H54 (cell line): ENCODE data around the gene LRRC75B.

Experiments
- DNase-seq: peaks from one replicate; pipeline ENCODE4 v3.0.0; 2011; ENCODE audit warnings: low spot score, mixed read lengths; ENCODE audit not compliant: insufficient read length
- FAIRE-seq: peaks from 3 replicates; lab custom pipeline; 2011; peaks lifted over from hg19 to GRCh38; lab: Jason Lieb, UNC
- POLR2A ChIP-seq: IDR thresholded peaks from 2 replicates; pipeline ENCODE4 v1.6.1; 2011; ENCODE audit warnings: low read depth, mild to moderate bottlenecking, low read length

The LRRC75B gene

GRCh38 chr22:24582056-24582814, 10.6 kb downstream of the LRRC75B start:
- FAIRE-seq (no peak), DNase-seq (no peak)
- TF ChIP-seq POLR2A = no peak

GRCh38 chr22:24580276-24580675, 12.6 kb downstream of the LRRC75B start:
- FAIRE-seq (no peak), DNase-seq (no peak)
- TF ChIP-seq POLR2A = no peak

GRCh38 chr22:24579258-24579601, 13.6 kb downstream of the LRRC75B start:
- DNase-seq = no peak
- TF ChIP-seq POLR2A = no peak
- no peak for FAIRE-seq

GRCh38 chr22:24578355-24579257, 14.3 kb downstream of the LRRC75B start:
- FAIRE-seq (no peak), DNase-seq (no peak)
- TF ChIP-seq POLR2A = no peak

GRCh38 chr22:24576778-24577177, 16.1 kb downstream of the LRRC75B start:
- no peak for FAIRE-seq
- TF ChIP-seq POLR2A = no peak
- no peak for DNase-seq

- no peak for FAIRE-seq
- TF ChIP-seq POLR2A = no peak
- DNase-seq = no peak
These were observed 21.6 kb downstream of the LRRC75B start for GRCh38 chr22:24571266-24571665.

- no peak for FAIRE-seq
- no peak for TF ChIP-seq POLR2A
- no peak for DNase-seq
These were observed 25.2 kb downstream of the LRRC75B start for GRCh38 chr22:24567668-24568067.

- no peak for DNase-seq
- no peak for FAIRE-seq
- TF ChIP-seq POLR2A = no peak
These were observed 25.9 kb downstream of the LRRC75B start for GRCh38 chr22:24566899-24567511.

- FAIRE-seq = no peak
- TF ChIP-seq POLR2A = no peak
- DNase-seq = no peak
These were observed 27.8 kb downstream of the LRRC75B start for GRCh38 chr22:24565077-24565476.

GRCh38 chr22:24564376-24565058, 28.4 kb downstream of the LRRC75B start:
- FAIRE-seq (no peak), DNase-seq (no peak)
- TF ChIP-seq POLR2A = no peak

- no peak for TF ChIP-seq POLR2A
- FAIRE-seq = no peak
- no peak for DNase-seq
These were observed 29.6 kb downstream of the LRRC75B start for GRCh38 chr22:24563246-24563645.

- FAIRE-seq (no peak), DNase-seq (no peak)
- no peak for TF ChIP-seq POLR2A
These were observed 33.4 kb downstream of the LRRC75B start for GRCh38 chr22:24559471-24559870.

GRCh38 chr22:24555165-24556039, 37.5 kb downstream of the LRRC75B start, which contains the start of gene SNRPD3:
SNRPD3 (plus strand) TSS chr22:24555999; CDS start chr22:24557675, 1,676 bp downstream.
- peak; percentile 84 for DNase-seq
- peak; percentile 79 for TF ChIP-seq POLR2A
- FAIRE-seq = no peak
